ENCODE measurements around the gene EFNB1.

EFNB1 gene

GRCh38 chrX:68877606-68878005, 48.8 kb downstream of the EFNB1 start:
- CTCF ChIA-PET: no interaction called here

GRCh38 chrX:68878977-68879645, 50.3 kb downstream of the EFNB1 start:
- POLR2A ChIA-PET: no interaction called here
- CTCF ChIA-PET: no interaction called here
- DNase-seq (ENCODE audit: extremely low spot score): no peak

More at GRCh38 chrX:68877606-68878005, 48.8 kb downstream of the EFNB1 start:
- POLR2A ChIA-PET: no interaction called here
- no peak for TF ChIP-seq CTCF (IDR thresholded peaks at IDR 0.05; ENCODE audit: control extremely low read depth, extremely low read depth, low read depth, missing control alignments)
- DNase-seq (ENCODE audit: extremely low spot score): no peak

GRCh38 chrX:68880846-68881552, 52.2 kb downstream of the EFNB1 start:
- no peak for TF ChIP-seq CTCF (IDR thresholded peaks at IDR 0.05; ENCODE audit: control extremely low read depth, extremely low read depth, low read depth, missing control alignments)
- no peak for DNase-seq (ENCODE audit: extremely low spot score)
- ChIA-PET POLR2A (no interaction called here), CTCF (no interaction called here)

More at GRCh38 chrX:68878977-68879645, 50.3 kb downstream of the EFNB1 start:
- no peak for TF ChIP-seq CTCF (IDR thresholded peaks at IDR 0.05; ENCODE audit: control extremely low read depth, extremely low read depth, low read depth, missing control alignments)

- CTCF ChIA-PET: no interaction called here
These were observed 53.1 kb downstream of the EFNB1 start for GRCh38 chrX:68881911-68882310.

GRCh38 chrX:68883800-68884199, 55.0 kb downstream of the EFNB1 start:
- no peak for DNase-seq (ENCODE audit: extremely low spot score)
- ChIA-PET CTCF (no interaction called here), POLR2A (no interaction called here)
- no peak for TF ChIP-seq CTCF (IDR thresholded peaks at IDR 0.05; ENCODE audit: control extremely low read depth, extremely low read depth, low read depth, missing control alignments)

More at GRCh38 chrX:68881911-68882310, 53.1 kb downstream of the EFNB1 start:
- POLR2A ChIA-PET: no interaction called here
- no peak for TF ChIP-seq CTCF (IDR thresholded peaks at IDR 0.05; ENCODE audit: control extremely low read depth, extremely low read depth, low read depth, missing control alignments)
- no peak for DNase-seq (ENCODE audit: extremely low spot score)

GRCh38 chrX:68889249-68889648, 60.4 kb downstream of the EFNB1 start:
- CTCF ChIA-PET: no interaction called here
- POLR2A ChIA-PET: no interaction called here
- no peak for DNase-seq (ENCODE audit: extremely low spot score)
- TF ChIP-seq CTCF (IDR thresholded peaks at IDR 0.05; ENCODE audit: control extremely low read depth, extremely low read depth, low read depth, missing control alignments): no peak
